Measurements from ENCODE around the gene NDUFAF7.
"Not testable (repeated sequence)": the region's sequence is repeated elsewhere in the genome, so short reads cannot be mapped to it uniquely, and the experiment has no call there.

NDUFAF7 gene

GRCh38 chr2:37291680-37292079 lies 60.2 kb downstream of the NDUFAF7 start (continued):
- TF ChIP-seq ZSCAN18 (tag by site-specific recombination; IDR thresholded peaks at IDR 0.05) (no peak), ZBTB11 (tag by site-specific recombination; conservative IDR thresholded peaks at IDR 0.05; ENCODE audit: low read depth) (no peak), ZNF157 (tag by site-specific recombination; IDR thresholded peaks at IDR 0.05) (no peak)

GRCh38 chr2:37294858-37295257 lies 63.4 kb downstream of the NDUFAF7 start:
- H3K4me1 ChIP-seq (ENCODE audit: control insufficient read depth, insufficient read depth, low read length): peaks cover 13% of the 10 kb centered on the region
- H3K9me3 ChIP-seq (ENCODE audit: control insufficient read depth, insufficient read depth, low read depth, low read length); H3K4me3 ChIP-seq (ENCODE audit: low read depth, low read length); H3K27ac ChIP-seq (ENCODE audit: extremely low read depth, low read depth, low read length); CTCF ChIA-PET; POLR2A ChIA-PET: not testable (repeated sequence)
- peaks cover 16 to 23% of the 10 kb centered on the region in 2 experiments for H3K36me3 ChIP-seq (ENCODE audit: control insufficient read depth in 2 of 2, insufficient read depth in 1 of 2, low read length in 2 of 2)

GRCh38 chr2:37295469-37296073 lies 64.1 kb downstream of the NDUFAF7 start:
- POLR2A ChIA-PET: no interaction called here
- H3K4me1 ChIP-seq (ENCODE audit: control insufficient read depth, insufficient read depth, low read length): peaks cover 13% of the 10 kb centered on the region
- no peak overlapping the region for H3K4me3 ChIP-seq (ENCODE audit: low read depth, low read length)
- H3K36me3 ChIP-seq (ENCODE audit: control insufficient read depth in 2 of 2, insufficient read depth in 1 of 2, low read length in 2 of 2): peaks cover 16 to 18% of the 10 kb centered on the region in 2 experiments
- TF ChIP-seq ZNF394 (tag by site-specific recombination; IDR thresholded peaks at IDR 0.05; ENCODE audit: borderline replicate concordance): no peak
- TF ChIP-seq PRDM1 (tag by site-specific recombination; IDR thresholded peaks at IDR 0.05): 0 out of 2 replicates have a peak, but pooled peaks have one; percentile 60
- TF ChIP-seq PRDM6 (tag by site-specific recombination; IDR thresholded peaks at IDR 0.05): peak; percentile 76
- TF ChIP-seq ZNF843 (tag by site-specific recombination; IDR thresholded peaks at IDR 0.05): peak; percentile 75
- no peak for TF ChIP-seq ZFP41 (tag by site-specific recombination; IDR thresholded peaks at IDR 0.05; ENCODE audit: borderline replicate concordance)
- no peak for TF ChIP-seq ZNF654 (tag by site-specific recombination; IDR thresholded peaks at IDR 0.05; ENCODE audit: low read depth)
- no peak for TF ChIP-seq ZNF549 (tag by site-specific recombination; IDR thresholded peaks at IDR 0.05)
- TF ChIP-seq ZNF624 (tag by site-specific recombination; IDR thresholded peaks at IDR 0.05): no peak
- TF ChIP-seq ZNF529 (tag by site-specific recombination; IDR thresholded peaks at IDR 0.05; ENCODE audit: insufficient replicate concordance): no peak
- no peak for TF ChIP-seq ZNF621 (tag by site-specific recombination; IDR thresholded peaks at IDR 0.05)
- 0 out of 2 replicates have a peak, but pooled peaks have one; percentile 28 for TF ChIP-seq ZXDB (tag by site-specific recombination; IDR thresholded peaks at IDR 0.05)
- TF ChIP-seq PRDM2 (tag by site-specific recombination; IDR thresholded peaks at IDR 0.05; ENCODE audit: borderline replicate concordance): no peak
- TF ChIP-seq CTCF (tag by site-specific recombination; IDR thresholded peaks at IDR 0.05): no peak
- no peaks in the 10 kb centered on the region for H3K9me3 ChIP-seq (ENCODE audit: control insufficient read depth, insufficient read depth, low read depth, low read length)
- CTCF ChIA-PET: no interaction called here
- H3K27ac ChIP-seq (ENCODE audit: extremely low read depth, low read depth, low read length): no peak overlapping the region

Measured in HEK293 (cell line).